Measurements from ENCODE around the gene SDK1. TPM values are rescaled to one million over a fixed set of nuclear protein-coding genes. Genes with fewer than 3 reads are reported as not detected.

Gene SDK1
- total and polyA plus RNA-seq, 2 experiments from 2014 or later: 2.1 to 10.0 TPM

- TF ChIP-seq ETS1 (IDR thresholded peaks at IDR 0.05): no peak
- TF ChIP-seq EZH2 (IDR thresholded peaks at IDR 0.05; ENCODE audit: low read depth, unreplicated experiment): no peak
- TF ChIP-seq EZH2phosphoT487 (IDR thresholded peaks at IDR 0.05; ENCODE audit: unreplicated experiment): no peak
These were observed 650.4 kb downstream of the SDK1 start (continued) for GRCh38 chr7:3951316-3952055.

- H3F3A ChIP-seq (replicated peaks; ENCODE audit: low read depth): no peaks in the 10 kb centered on the region
- H3K36me3 ChIP-seq (ENCODE audit: insufficient read depth): no peaks in the 10 kb centered on the region
- H3K4me1 ChIP-seq (ENCODE audit: insufficient read depth): no peaks in the 10 kb centered on the region
- ATAC-seq (no peak), DNase-seq (ENCODE audit: low spot score) (no peak)
- peaks cover 3% of the 10 kb centered on the region; the same call in 2 of the 3 replicates for H3K36me3 Mint-ChIP-seq (ENCODE audit: low read depth)
- H3K27ac Mint-ChIP-seq: no peak overlapping the region
- H3K4me2 ChIP-seq: no peak overlapping the region
- no peaks in the 10 kb centered on the region for H3K9me2 ChIP-seq (ENCODE audit: insufficient read depth)
- no peak overlapping the region for H2AFZ ChIP-seq
- H3K4me1 Mint-ChIP-seq: no peaks in the 10 kb centered on the region; the same call in 2 of the 3 replicates
- no peak overlapping the region for H3K4me3 Mint-ChIP-seq
- no peaks in the 10 kb centered on the region for H3K79me2 ChIP-seq (replicated peaks; ENCODE audit: insufficient read depth)
- H3K9me3 Mint-ChIP-seq: no peaks in the 10 kb centered on the region
- H3K27me3 Mint-ChIP-seq (ENCODE audit: insufficient read depth, low read depth, poor library complexity): peaks cover 8% of the 10 kb centered on the region
- no peaks in the 10 kb centered on the region for H3K27me3 ChIP-seq (ENCODE audit: insufficient read depth)
- H3K27ac ChIP-seq (ENCODE audit: low read depth): no peak overlapping the region
- H4K20me1 ChIP-seq (replicated peaks; ENCODE audit: insufficient read depth): no peaks in the 10 kb centered on the region
- no peak overlapping the region for H3K4me3 ChIP-seq
- TF ChIP-seq EZH2phosphoT487 (IDR thresholded peaks at IDR 0.05; ENCODE audit: unreplicated experiment) (no peak), ZNF331 (CRISPR knock-in tag; IDR thresholded peaks at IDR 0.05; ENCODE audit: low read depth) (no peak), EZH2 (IDR thresholded peaks at IDR 0.05; ENCODE audit: low read depth, unreplicated experiment) (no peak), CREB1 (CRISPR knock-in tag; IDR thresholded peaks at IDR 0.05; ENCODE audit: low read depth) (no peak), ZNF462 (CRISPR knock-in tag; IDR thresholded peaks at IDR 0.05) (no peak), REST (IDR thresholded peaks at IDR 0.05; ENCODE audit: unreplicated experiment) (no peak), POLR2AphosphoS5 (IDR thresholded peaks at IDR 0.05; ENCODE audit: low read depth) (no peak), ETS1 (IDR thresholded peaks at IDR 0.05) (no peak), STAT1 (IDR thresholded peaks at IDR 0.05; ENCODE audit: unreplicated experiment) (no peak), NANOG (IDR thresholded peaks at IDR 0.05; ENCODE audit: borderline replicate concordance) (no peak)
These were observed 652.1 kb downstream of the SDK1 start for GRCh38 chr7:3953133-3953532.

Measured in GM23338 (cell line).